H1 (cell line): ENCODE measurements around the gene ARSK. TPM values are rescaled to one million over a fixed set of nuclear protein-coding genes. Genes with fewer than 3 reads are reported as not detected.

ENCODE experiments used
- CHD2 ChIP-seq: IDR thresholded peaks from 2 replicates; pipeline ENCODE4 v1.6.1; 2012; ENCODE audit warnings: low read length, improper control_type of control experiment
- EZH2 ChIP-seq: fragments of 200-600 bp; sonication (generic); IDR thresholded peaks from 2 replicates; pipeline ENCODE4 v1.7.1; 2012; ENCODE audit warnings: low read depth, mild to moderate bottlenecking, moderate library complexity, low read length, inconsistent platforms; ENCODE audit not compliant: severe bottlenecking
- MAFK ChIP-seq: IDR thresholded peaks from 2 replicates; pipeline ENCODE4 v1.6.1; 2012; ENCODE audit warnings: low read depth, mild to moderate bottlenecking, improper control_type of control experiment, low read length
- RNF2 ChIP-seq: fragments of 200-900, 300-1000 bp; sonication (generic); IDR thresholded peaks from 2 replicates; pipeline ENCODE4 v1.7.1; 2016; ENCODE audit warnings: borderline replicate concordance, low read depth, mild to moderate bottlenecking, antibody characterized with exemption, low read length; ENCODE audit not compliant: poor library complexity, severe bottlenecking; ENCODE audit errors: missing control alignments
- SIRT6 ChIP-seq: IDR thresholded peaks from one replicate; pipeline ENCODE4 v1.7.1; 2012; ENCODE audit warnings: low read length, inconsistent platforms
- SP1 ChIP-seq: IDR thresholded peaks from 2 replicates; pipeline ENCODE4 v1.6.1; 2011; ENCODE audit warnings: low read depth, low read length
- SP2 ChIP-seq: IDR thresholded peaks from 2 replicates; pipeline ENCODE4 v1.6.1; 2012; ENCODE audit warnings: mild to moderate bottlenecking, low read length, inconsistent platforms
- SUZ12 ChIP-seq: fragments of 200-600 bp; sonication (generic); IDR thresholded peaks from 2 replicates; pipeline ENCODE4 v1.6.1; 2012; ENCODE audit warnings: mild to moderate bottlenecking, inconsistent platforms, low read length, moderate library complexity, mixed read lengths
- USF2 ChIP-seq: IDR thresholded peaks from 2 replicates; pipeline ENCODE4 v1.6.1; 2011; ENCODE audit warnings: low read length, improper control_type of control experiment
- polyA plus RNA-seq, 7 experiments: library from polyadenylated mRNA; depleted of rRNA in 3 of 7; stranded (reverse) in 5 of 7; unstranded in 2 of 7; fragments of >200 nt in 5 of 7; fragments of 200-250 nt in 2 of 7; gene quantifications; 1 replicate in 5 of 7; 2 replicates in 1 of 7; 4 replicates in 1 of 7; pipeline versions ENCODE4 v1.2.1 to v1.2.3, GENCODE V29; 2011 to 2013; ENCODE audit warnings: missing spikeins in 2 of 7, mixed read lengths in 2 of 7
- total RNA-seq: library from RNA; stranded (reverse); fragmentation: NEBNext Ultra II Directional; extraction: Animal tissue kit (Norgen Biotek cat#: 25700); gene quantifications from 2 replicates; pipeline ENCODE4 v1.2.1, GENCODE V29; 2021

ARSK gene
- total and polyA plus RNA-seq, 2 of the 8 experiments (the other 6 are each of a cell fraction or from before 2014, with no cell fraction given): 8.4 to 14.1 TPM

GRCh38 chr5:95564450-95564849 is 9.5 kb downstream of the ARSK start (continued):
- TF ChIP-seq USF2: no peak
- no peak for TF ChIP-seq SIRT6
- TF ChIP-seq SP2: no peak
- TF ChIP-seq SP1: no peak
- no peak for TF ChIP-seq SUZ12
- no peak for TF ChIP-seq MAFK
- TF ChIP-seq RNF2: no peak
- no peak for TF ChIP-seq CHD2
- TF ChIP-seq EZH2: no peak
